HG03135 (cell line): ENCODE results near the gene INAFM2.

Experiments used
- ATAC-seq: cut with Tn5 transposase; IDR thresholded peaks from one replicate; pipeline ENCODE4 v1.9.1; 2021; ENCODE audit warnings: mild to moderate bottlenecking, moderate library complexity; ENCODE audit not compliant: unreplicated experiment

Gene INAFM2

DNA sequence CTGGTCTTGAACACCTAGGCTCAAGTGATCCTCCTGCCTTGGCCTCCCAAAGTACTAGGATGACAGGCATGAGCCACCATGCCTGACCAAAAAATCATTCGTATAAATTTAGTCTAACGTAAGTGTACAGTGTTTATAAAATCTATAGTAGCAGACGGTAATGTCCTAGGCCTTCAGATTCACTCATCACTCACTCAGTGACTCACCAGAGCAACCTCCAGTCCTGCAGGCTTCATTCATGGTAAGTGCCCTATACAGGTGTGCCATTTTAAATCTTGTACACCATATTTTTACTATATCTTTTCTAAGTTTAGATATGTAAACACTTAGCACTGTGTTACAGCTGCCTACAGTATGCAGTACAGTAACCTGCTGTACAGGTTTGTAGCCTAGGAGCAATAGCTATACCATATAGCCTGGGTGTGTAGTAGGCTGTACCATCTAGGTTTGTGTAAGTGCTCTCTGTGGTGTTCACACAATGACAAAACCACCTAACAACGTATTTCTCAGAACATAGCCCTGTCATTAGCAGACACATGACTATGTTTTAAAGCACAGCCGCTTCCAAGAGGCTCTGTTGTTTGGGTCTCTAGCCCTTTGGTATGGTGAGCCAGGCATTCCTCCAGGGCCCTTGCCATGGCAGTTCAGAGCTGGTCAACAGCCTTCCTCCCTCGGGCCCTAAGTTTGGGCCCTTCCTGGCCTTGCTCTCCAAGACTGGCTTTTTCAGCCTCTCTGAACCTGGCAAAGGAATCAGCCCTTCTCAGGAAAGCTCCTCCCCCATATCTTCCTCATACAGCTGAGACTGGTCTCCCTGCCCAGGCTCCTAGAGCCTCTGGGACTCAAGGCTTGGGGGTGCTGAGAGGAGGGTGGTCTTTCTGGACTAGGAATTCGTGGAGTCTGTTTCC, 19.2 kb downstream of the INAFM2 start:
- ATAC-seq, result no peak

DNA sequence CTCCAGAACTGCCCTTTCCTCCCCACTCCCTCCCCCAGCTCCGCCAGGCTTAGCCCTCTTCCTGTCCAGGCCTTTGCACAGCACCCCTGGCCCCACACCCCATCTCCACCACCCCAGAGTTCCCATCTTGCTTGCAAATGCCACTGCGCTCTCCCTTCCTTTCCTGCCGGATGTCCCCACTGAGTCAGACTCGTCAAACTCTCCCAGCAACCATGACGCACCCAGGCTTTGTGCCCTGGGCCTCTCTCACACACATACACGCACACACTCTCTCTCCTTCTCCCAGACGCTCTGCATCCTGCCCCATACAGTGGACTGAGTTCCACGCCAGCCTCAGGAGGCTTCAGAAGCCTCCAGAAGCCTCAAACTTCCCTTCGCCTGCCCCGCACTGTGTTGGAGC, 20.0 kb downstream of the INAFM2 start:
- no peak for ATAC-seq

- ATAC-seq, result no peak
These were observed 20.7 kb downstream of the INAFM2 start for GRCh38 chr15:40344217-40344616.

GRCh38 chr15:40344631-40345120, 21.2 kb downstream of the INAFM2 start:
- no peak for ATAC-seq

GRCh38 chr15:40345225-40345866, 21.9 kb downstream of the INAFM2 start:
- ATAC-seq, result no peak

DNA sequence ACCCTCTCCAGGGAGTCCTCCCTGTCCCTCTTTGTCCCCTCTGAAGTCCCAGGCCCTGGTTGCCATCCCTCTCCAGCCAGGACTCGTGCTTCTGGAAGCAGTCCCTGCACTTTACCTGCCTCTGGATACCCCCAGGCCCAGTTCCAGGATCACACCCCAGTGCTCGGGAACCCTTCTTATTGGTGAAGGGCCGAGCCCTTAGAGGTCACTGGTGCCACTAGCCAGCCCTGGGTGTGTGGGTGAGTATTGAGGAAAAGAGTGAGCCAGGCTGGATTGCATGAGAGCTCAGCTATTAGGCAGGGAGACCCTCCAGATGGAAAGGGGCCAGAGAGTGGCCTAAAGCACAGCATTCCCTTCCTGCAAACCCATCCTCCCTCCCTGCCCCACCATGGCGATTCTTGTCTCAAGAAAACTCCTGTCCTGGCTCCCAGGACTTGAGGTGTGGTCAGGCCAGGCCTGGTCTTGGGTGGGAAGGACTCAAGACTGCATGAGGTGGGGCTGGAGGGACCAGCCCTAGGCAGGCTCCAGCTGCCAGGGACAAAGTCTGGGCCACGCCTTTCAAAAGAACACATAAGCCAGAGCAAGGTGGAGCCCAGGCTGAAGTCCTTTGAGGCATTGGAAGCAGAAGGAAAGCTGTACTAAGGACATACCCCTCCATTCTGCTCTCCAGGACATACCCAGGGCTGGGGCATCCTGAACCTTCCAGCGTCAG, 22.5 kb downstream of the INAFM2 start:
- no peak for ATAC-seq

DNA sequence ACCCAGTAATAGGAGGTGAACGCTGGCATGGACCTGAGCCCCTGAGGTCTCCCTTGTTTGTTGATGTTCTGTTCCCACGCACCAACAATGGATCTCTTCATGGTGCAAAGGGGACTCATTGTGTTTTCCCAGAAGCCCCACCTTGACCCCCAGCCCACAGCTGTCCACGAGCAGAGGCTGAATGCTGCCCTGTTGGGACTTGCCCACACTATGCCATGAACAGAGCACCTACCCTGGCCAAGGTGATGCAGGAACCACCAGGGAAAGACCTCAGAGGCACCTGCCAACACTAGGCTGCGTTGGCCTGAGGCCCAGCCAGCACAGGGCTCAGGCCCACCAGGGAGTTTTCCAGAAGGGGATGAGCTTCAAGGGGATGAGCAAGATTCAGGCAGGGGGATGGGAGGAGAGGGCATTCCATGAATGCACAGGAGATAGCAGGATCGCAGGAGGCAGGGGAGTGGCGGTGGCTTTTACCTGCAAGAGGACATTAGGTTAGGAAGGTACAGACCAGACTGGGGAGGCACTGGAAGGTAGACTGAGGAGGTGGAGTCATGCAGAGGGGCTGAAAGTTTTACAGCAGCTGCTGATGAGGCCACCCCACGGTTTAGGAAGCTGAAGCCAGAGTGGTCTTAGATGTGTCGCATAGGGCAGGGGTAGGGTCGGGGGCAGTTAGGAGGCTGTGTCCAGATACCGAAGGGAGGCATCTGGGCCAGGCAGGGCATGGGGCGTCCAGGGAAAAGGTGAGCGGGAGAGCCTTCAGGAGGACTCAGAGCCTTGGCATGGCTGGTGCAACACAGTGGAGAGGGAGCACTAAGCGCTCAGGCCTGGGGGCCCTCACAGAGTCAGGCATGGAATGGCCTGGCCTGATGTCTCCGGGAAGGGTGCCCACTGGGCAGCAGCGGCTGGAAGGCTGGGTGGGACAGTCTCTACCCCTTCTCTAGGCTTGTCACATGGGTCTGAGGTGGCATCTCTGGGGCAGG, 23.4 kb downstream of the INAFM2 start:
- no peak for ATAC-seq

GRCh38 chr15:40347559-40348473, 24.3 kb downstream of the INAFM2 start:
- no peak for ATAC-seq

GRCh38 chr15:40348474-40348870, 25.0 kb downstream of the INAFM2 start:
- no peak for ATAC-seq

- ATAC-seq, result no peak
These were observed 25.7 kb downstream of the INAFM2 start for GRCh38 chr15:40349163-40349562.

DNA sequence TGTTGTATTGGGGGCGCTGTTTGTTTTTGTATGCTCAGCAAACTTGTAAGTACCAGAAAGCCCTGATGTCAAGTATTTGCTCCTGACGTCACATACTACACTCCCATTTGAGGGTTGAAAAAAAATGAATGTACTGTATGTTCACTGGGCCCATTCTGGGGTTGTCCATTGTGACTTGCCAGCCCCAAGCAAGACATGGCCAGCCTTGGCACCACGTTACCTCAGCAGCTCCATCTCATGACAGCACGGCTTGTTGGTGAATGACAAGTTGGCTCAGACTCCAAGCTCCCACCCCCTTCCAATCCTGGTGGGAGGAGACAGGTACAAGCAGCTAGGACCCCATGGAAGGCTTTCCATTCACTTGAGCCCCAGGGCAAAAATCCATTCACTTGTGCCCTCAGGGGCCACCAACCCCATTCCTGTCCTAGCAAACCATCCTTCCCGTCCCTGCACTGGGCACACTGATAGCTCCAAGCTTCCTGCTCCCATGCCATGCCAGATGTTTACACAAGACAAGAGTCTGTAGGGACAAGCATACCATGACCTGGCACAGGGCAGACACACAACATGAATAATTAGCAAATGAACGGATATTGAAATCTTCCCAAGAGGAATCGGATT, 28.9 kb downstream of the INAFM2 start:
- no peak for ATAC-seq

DNA sequence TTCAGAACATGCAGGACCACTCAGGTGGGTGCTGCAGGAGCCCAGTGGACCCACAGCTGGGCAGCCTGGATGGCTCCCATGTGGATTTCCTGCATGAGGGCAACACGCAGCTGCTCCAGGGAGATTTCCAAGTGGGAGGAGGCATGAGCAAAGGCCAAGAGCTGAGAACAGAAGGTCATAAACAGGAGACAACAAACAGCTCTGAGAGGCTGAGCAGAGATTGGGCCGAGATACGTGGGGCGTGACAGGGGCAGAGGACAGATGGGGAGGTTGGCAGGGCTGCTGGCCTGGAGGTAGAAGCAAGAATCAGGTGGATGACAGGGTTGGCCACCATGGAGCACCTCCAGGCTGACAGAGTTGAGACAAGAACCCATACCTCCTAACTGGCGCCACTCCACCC, 30.2 kb downstream of the INAFM2 start:
- no peak for ATAC-seq

DNA sequence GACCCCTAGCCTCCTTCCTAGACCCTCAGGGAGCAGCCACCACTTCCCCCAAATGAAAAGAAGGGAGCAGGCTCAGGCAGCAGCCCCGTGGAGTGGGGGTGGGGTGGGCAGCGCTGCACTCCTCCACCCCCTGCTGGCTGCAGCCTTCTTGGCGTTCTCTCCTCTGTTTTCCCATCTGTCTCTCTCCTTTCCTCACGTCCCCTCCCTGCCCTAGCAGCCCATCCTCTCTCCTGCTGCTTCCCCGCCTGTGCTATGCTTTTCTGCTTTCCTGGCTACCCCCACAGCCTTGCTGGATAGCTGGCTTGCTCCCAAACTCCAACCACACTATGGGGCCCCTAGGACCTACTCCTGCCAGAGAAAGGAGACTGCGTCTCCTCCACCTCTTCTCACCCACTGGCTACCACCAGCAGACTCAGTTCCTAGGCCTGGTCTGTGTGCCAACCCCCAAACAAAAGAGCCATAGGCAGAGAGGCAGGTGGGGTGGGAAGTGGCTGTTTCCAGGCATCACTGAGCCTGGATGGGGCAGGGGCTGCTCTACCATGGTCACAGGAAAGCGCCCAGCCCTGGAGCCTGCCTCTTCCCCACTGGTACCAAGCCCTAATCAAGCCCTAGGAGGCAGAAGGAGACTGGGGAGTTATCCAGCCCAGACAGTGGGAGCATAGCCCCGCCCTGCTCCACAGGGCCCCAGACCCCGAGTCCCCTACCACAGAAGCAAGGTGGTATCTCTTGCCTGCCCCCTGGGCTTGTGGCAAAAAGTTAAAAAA, 31.1 kb downstream of the INAFM2 start:
- no peak for ATAC-seq

- no peak for ATAC-seq
These were observed 32.6 kb downstream of the INAFM2 start for GRCh38 chr15:40355976-40356585.

- ATAC-seq, result no peak
These were observed 33.8 kb downstream of the INAFM2 start for GRCh38 chr15:40357246-40357645.

- ATAC-seq, result peak; percentile 79
These were observed 34.4 kb downstream of the INAFM2 start, which contains the start of gene DISP2 for GRCh38 chr15:40357723-40358470. TSS of gene DISP2 (plus strand) at chr15:40358219. CDS start at chr15:40358322, 103 bp downstream.
